HCT116 (cell line): ENCODE results near the gene DNTT. TPM values are rescaled to one million over a fixed set of nuclear protein-coding genes. Genes with fewer than 3 reads are reported as not detected.

Source experiments
- ATAC-seq: fragments of 200-7000 bp; cut with Tn5 transposase; 2 replicates; pipeline ENCODE4 v1.9.1; 2020; ENCODE audit warnings: mild to moderate bottlenecking, moderate library complexity
- BruUV-seq: library from RNA; stranded (reverse); fragments of 400-500 nt; replicated peaks from 2 replicates; lab custom pipeline; 2021; lab: Mats Ljungman, UMichigan
- CTCF ChIA-PET: fragments of 300-600 bp; sonication (Branson Sonifier 250); formaldehyde crosslinking; loops from one replicate; lab custom pipeline; 2021; ENCODE audit warnings: antibody characterized with exemption; lab: Charles Lee
- POLR2A ChIA-PET: fragments of 300-600, 350-600 bp; sonication (Branson Sonifier 250); formaldehyde crosslinking; loops from one replicate; lab custom pipeline; 2021; ENCODE audit warnings: antibody characterized with exemption; lab: Charles Lee
- RAD21 ChIA-PET, 2 experiments: fragments of 300-600 bp; sonication (Branson Sonifier 250); formaldehyde crosslinking; loops; one replicate each; lab custom pipeline; 2023; ENCODE audit warnings: low total read pairs in 2 of 2; ENCODE audit not compliant: uncharacterized antibody in 2 of 2, unreplicated experiment in 2 of 2, low non-redundant PET in 1 of 2; lab: Charles Lee
- DNase-seq: peaks from one replicate; pipeline ENCODE4 v3.0.0-alpha.2; 2010; ENCODE audit warnings: low read depth, low spot score
- H2AFZ ChIP-seq: fragments of 200-600 bp; shearing (Covaris generic), sonication (generic); 2 replicates; pipeline ENCODE4 v1.6.1; 2017; ENCODE audit warnings: low read depth, mixed run types, mixed read lengths, antibody characterized with exemption, low read length; ENCODE audit not compliant: poor library complexity, severe bottlenecking
- H3K27ac ChIP-seq: 2 replicates; pipeline ENCODE4 v1.5.1; 2012; ENCODE audit warnings: low read depth, low read length
- H3K27me3 ChIP-seq: fragments of 200-600 bp; sonication (generic); 2 replicates; pipeline ENCODE4 v1.6.1; 2016; ENCODE audit warnings: mixed run types, low read length, mixed read lengths; ENCODE audit not compliant: insufficient read depth
- H3K36me3 ChIP-seq, 2 experiments: fragments of 200-500 bp in 1 of 2; fragments of 200-600 bp in 1 of 2; sonication (Bioruptor generic) in 1 of 2; sonication (generic) in 1 of 2; 2 replicates each; pipeline versions ENCODE4 v1.5.1 to v1.6.1; 2014 to 2016; ENCODE audit warnings: low read length in 2 of 2, inconsistent platforms in 1 of 2, mixed read lengths in 1 of 2, mixed run types in 1 of 2; ENCODE audit not compliant: insufficient read depth in 2 of 2, control insufficient read depth in 1 of 2
- H3K4me1 ChIP-seq, 2 experiments: fragments of 200-600 bp in 1 of 2; sonication (generic) in 1 of 2; 2 replicates each; pipeline versions ENCODE4 v1.5.1 to v1.6.1; 2012 to 2017; ENCODE audit warnings: low read length in 2 of 2, inconsistent platforms in 1 of 2, mild to moderate bottlenecking in 1 of 2, mixed read lengths in 1 of 2, mixed run types in 1 of 2, moderate library complexity in 1 of 2; ENCODE audit not compliant: insufficient read depth in 2 of 2, control insufficient read depth in 1 of 2
- H3K4me2 ChIP-seq: fragments of 200-600 bp; sonication (generic); 2 replicates; pipeline ENCODE4 v1.6.1; 2017; ENCODE audit warnings: mixed run types, low read length, mixed read lengths
- H3K4me3 ChIP-seq, 2 experiments: fragments of 200-600 bp in 1 of 2; sonication (generic) in 1 of 2; replicated peaks in 1 of 2; 2 replicates each; pipeline ENCODE4 v1.5.1; 2011 to 2016; ENCODE audit warnings: low read length in 2 of 2, control low read depth in 1 of 2, low read depth in 1 of 2, mild to moderate bottlenecking in 1 of 2, mixed read lengths in 1 of 2, mixed run types in 1 of 2
- H3K79me2 ChIP-seq: fragments of 200-600 bp; sonication (generic); 2 replicates; pipeline ENCODE4 v1.6.1; 2017; ENCODE audit warnings: mild to moderate bottlenecking, mixed run types, low read length, moderate library complexity, mixed read lengths; ENCODE audit not compliant: insufficient read depth
- H3K9ac ChIP-seq: fragments of 200-600 bp; sonication (generic); 2 replicates; pipeline ENCODE4 v1.6.1; 2016; ENCODE audit warnings: low read length, mixed read lengths
- H3K9me2 ChIP-seq: fragments of 200-600 bp; sonication (generic), shearing (Covaris generic); 2 replicates; pipeline ENCODE4 v1.6.1; 2017; ENCODE audit warnings: mixed run types, mild to moderate bottlenecking, moderate library complexity; ENCODE audit not compliant: insufficient read depth
- H3K9me3 ChIP-seq, 2 experiments: fragments of 200-500 bp in 1 of 2; fragments of 200-600 bp in 1 of 2; sonication (Bioruptor generic) in 1 of 2; sonication (generic) in 1 of 2; 2 replicates each; pipeline ENCODE4 v1.6.1; 2014 to 2017; ENCODE audit warnings: low read length in 2 of 2, mixed read lengths in 2 of 2, inconsistent platforms in 1 of 2, low read depth in 1 of 2, mild to moderate bottlenecking in 1 of 2, mixed run types in 1 of 2, moderate library complexity in 1 of 2; ENCODE audit not compliant: control insufficient read depth in 1 of 2, insufficient read depth in 1 of 2
- H4K20me1 ChIP-seq: fragments of 200-600 bp; sonication (generic), shearing (Covaris generic); 2 replicates; pipeline ENCODE4 v1.6.1; 2017; ENCODE audit warnings: mixed run types, mild to moderate bottlenecking, moderate library complexity; ENCODE audit not compliant: insufficient read depth
- CBX3 ChIP-seq: IDR thresholded peaks from 2 replicates; pipeline ENCODE4 v1.6.1; 2012; ENCODE audit warnings: low read depth
- CEBPB ChIP-seq: IDR thresholded peaks from 2 replicates; pipeline ENCODE4 v1.6.1; 2012; ENCODE audit warnings: low read depth
- EGR1 ChIP-seq: IDR thresholded peaks from 2 replicates; pipeline ENCODE4 v1.6.1; 2012; ENCODE audit warnings: low read depth
- EZH2phosphoT487 ChIP-seq: fragments of 200-600 bp; IDR thresholded peaks from 2 replicates; pipeline ENCODE4 v1.6.1; 2018; ENCODE audit warnings: antibody characterized with exemption, borderline replicate concordance
- POLR2A ChIP-seq: IDR thresholded peaks from 2 replicates; pipeline ENCODE4 v1.7.0; 2011; ENCODE audit warnings: borderline replicate concordance; ENCODE audit not compliant: insufficient read depth, insufficient read length; ENCODE audit errors: extremely low read depth
- POLR2AphosphoS5 ChIP-seq: IDR thresholded peaks from 2 replicates; pipeline ENCODE4 v1.6.1; 2011; ENCODE audit warnings: mild to moderate bottlenecking, low read depth, low read length, moderate library complexity
- REST ChIP-seq: IDR thresholded peaks from 2 replicates; pipeline ENCODE4 v1.6.1; 2012; ENCODE audit warnings: low read depth
- SP1 ChIP-seq: IDR thresholded peaks from 2 replicates; pipeline ENCODE4 v1.6.1; 2012; ENCODE audit warnings: low read depth
- ZFX ChIP-seq: fragments of 450-650 bp; IDR thresholded peaks from 2 replicates; pipeline ENCODE4 v1.6.1; 2017
- intact Hi-C: fragments of 100-400 bp; cut with micrococcal nuclease; formaldehyde crosslinking; loops from 2 replicates; pipeline ENCODE4 v1.10.0; 2022
- total RNA-seq: library from RNA; stranded (reverse); gene quantifications from one replicate; pipeline ENCODE4 v1.2.1, GENCODE V29; 2021; ENCODE audit not compliant: unreplicated experiment
- TF ChIP-seq, protein P1 (sequence below): IDR thresholded peaks from 2 replicates; pipeline ENCODE4 v1.6.1; 2012

Gene DNTT
- total RNA-seq, 1 experiment from 2014 or later, result not detected

- DNase-seq (no peak), ATAC-seq (no peak)
- Histone ChIP-seq H3K27ac (no peak overlapping the region), H3K9me3 (peaks cover 0 to 5% of the 10 kb centered on the region in 2 experiments; a peak in 2 of 4 replicates), H3K79me2 (no peaks in the 10 kb centered on the region), H3K4me1 (no peaks in the 10 kb centered on the region), H4K20me1 (no peaks in the 10 kb centered on the region), H3K9me2 (no peaks in the 10 kb centered on the region), H2AFZ (no peak overlapping the region), H3K27me3 (no peaks in the 10 kb centered on the region), H3K36me3 (no peaks in the 10 kb centered on the region), H3K4me3 (no peak overlapping the region), H3K4me2 (no peak overlapping the region), H3K9ac (no peak overlapping the region)
- RAD21 ChIA-PET, result no interaction called here
- POLR2A ChIA-PET, result no interaction called here
- BruUV-seq, result no TSS peak
- TF ChIP-seq POLR2A (no peak), CBX3 (0 out of 2 replicates have a peak, but pooled peaks have one; percentile 47)
- intact Hi-C loops, result no loop called here
- CTCF ChIA-PET, result no interaction called here
Measured at GRCh38 chr10:96346295-96346694, 42.1 kb downstream of the DNTT start.

DNA sequence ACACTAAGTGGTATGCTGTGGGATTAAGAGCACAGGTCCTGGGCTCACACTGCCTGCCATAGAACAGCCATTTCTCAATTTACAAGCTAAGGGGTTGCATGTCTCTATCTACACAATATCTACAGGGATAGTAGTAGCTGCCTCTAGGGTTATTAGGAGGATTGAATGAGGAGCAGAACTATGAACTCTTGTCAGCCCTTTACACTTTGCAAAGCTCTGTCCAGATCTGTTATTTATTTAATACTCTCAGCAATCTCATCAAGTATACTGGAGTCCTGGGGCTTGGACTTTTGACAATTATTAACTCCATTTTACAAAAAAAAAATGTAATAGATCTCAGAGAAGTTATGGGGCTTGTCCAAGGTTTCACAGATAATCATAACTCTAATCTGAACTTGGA lies 47.8 kb downstream of the DNTT start:
- no TSS peak for BruUV-seq
- TF ChIP-seq ZFX, result no peak
- TF ChIP-seq CEBPB, result no peak
- Histone ChIP-seq H4K20me1 (no peaks in the 10 kb centered on the region), H3K9me2 (no peaks in the 10 kb centered on the region), H2AFZ (no peak overlapping the region), H3K9ac (no peak overlapping the region), H3K4me1 (no peaks in the 10 kb centered on the region), H3K4me2 (no peak overlapping the region), H3K36me3 (no peaks in the 10 kb centered on the region), H3K79me2 (no peaks in the 10 kb centered on the region), H3K4me3 (no peak overlapping the region), H3K27ac (no peak overlapping the region), H3K27me3 (peaks cover under 1% of the 10 kb centered on the region; the same call in 1 of the 2 replicates), H3K9me3 (no peaks in the 10 kb centered on the region)
- intact Hi-C loops, result no loop called here
- DNase-seq (no peak), ATAC-seq (no peak)
- RAD21 ChIA-PET, result no interaction called here
- CTCF ChIA-PET, result no interaction called here
- POLR2A ChIA-PET, result no interaction called here

DNA sequence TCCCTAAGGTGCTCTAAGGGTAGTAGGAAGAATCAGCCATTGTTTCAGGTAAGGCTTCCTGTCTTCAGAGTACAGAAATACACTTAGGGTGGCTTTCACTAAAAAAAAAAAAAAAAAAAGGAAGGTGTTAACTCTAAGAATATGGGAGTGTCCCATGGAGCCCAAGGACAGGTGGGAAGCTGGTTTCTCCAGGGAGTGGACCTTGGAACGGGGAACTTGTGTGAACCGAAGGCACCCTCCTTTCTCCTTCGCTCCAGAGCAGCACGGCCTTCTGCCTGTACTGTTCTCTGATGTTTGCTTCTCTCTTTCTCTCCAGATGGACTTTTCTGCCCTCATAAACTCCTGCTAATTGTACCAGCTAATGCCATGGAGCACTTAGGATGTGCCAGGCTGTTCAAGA lies 48.3 kb downstream of the DNTT start:
- Histone ChIP-seq H3K9ac (no peak overlapping the region), H3K4me3 (no peak overlapping the region), H3K9me3 (no peaks in the 10 kb centered on the region), H3K36me3 (no peaks in the 10 kb centered on the region), H3K9me2 (no peaks in the 10 kb centered on the region), H4K20me1 (no peaks in the 10 kb centered on the region), H3K79me2 (no peaks in the 10 kb centered on the region), H3K4me2 (no peak overlapping the region), H3K4me1 (no peaks in the 10 kb centered on the region), H2AFZ (no peak overlapping the region), H3K27me3 (peaks cover 6% of the 10 kb centered on the region; the same call in 1 of the 2 replicates), H3K27ac (no peak overlapping the region)
- BruUV-seq, result no TSS peak
- ATAC-seq, result no peak
- no peak for DNase-seq
- RAD21 ChIA-PET, result no interaction called here
- intact Hi-C loops, result no loop called here
- POLR2A ChIA-PET, result no interaction called here
- CTCF ChIA-PET, result no interaction called here
- TF ChIP-seq REST (no peak), EGR1 (no peak), SP1 (no peak), POLR2AphosphoS5 (no peak), ZFX (no peak), EZH2phosphoT487 (no peak)
- TF ChIP-seq, protein P1, sequence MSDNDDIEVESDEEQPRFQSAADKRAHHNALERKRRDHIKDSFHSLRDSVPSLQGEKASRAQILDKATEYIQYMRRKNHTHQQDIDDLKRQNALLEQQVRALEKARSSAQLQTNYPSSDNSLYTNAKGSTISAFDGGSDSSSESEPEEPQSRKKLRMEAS, result no peak
